ENCODE results near the gene PKIG.

DNA sequence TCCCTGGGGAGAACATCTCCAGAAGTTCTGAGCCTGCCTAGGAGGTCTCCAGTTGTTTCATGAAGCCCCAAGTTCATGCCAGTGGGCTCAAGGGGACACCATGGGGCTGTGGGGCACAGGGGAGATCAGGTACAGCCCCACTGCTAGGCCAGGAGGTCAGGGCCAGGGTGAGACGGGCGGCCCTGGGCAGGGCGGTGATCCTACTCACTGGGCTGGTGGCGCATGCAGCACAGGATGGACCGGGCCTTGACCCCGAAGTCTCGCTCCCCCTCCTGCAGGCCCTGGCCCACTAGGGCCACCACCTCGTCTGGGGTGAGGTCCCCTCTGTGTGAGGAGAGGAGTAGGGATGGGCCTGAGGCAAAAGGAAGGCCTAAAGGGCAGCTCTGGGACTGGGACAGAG is 43.0 kb downstream of the PKIG start:
- TF ChIP-seq, protein P1, sequence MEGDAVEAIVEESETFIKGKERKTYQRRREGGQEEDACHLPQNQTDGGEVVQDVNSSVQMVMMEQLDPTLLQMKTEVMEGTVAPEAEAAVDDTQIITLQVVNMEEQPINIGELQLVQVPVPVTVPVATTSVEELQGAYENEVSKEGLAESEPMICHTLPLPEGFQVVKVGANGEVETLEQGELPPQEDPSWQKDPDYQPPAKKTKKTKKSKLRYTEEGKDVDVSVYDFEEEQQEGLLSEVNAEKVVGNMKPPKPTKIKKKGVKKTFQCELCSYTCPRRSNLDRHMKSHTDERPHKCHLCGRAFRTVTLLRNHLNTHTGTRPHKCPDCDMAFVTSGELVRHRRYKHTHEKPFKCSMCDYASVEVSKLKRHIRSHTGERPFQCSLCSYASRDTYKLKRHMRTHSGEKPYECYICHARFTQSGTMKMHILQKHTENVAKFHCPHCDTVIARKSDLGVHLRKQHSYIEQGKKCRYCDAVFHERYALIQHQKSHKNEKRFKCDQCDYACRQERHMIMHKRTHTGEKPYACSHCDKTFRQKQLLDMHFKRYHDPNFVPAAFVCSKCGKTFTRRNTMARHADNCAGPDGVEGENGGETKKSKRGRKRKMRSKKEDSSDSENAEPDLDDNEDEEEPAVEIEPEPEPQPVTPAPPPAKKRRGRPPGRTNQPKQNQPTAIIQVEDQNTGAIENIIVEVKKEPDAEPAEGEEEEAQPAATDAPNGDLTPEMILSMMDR (IDR thresholded peaks at IDR 0.05; ENCODE audit: insufficient read depth, low read length, poor library complexity, severe bottlenecking): no peak
- no peak for TF ChIP-seq EZH2phosphoT487 (conservative IDR thresholded peaks at IDR 0.05; ENCODE audit: low read length)
